Inferior parietal cortex (tissue), 1 donor: ENCODE measurements around the gene HMGB4.

ENCODE experiments used
- DNase-seq: peaks from one replicate; pipeline ENCODE4 v3.0.0-alpha.2; 2016; ENCODE audit errors: extremely low spot score

Gene HMGB4

GRCh38 chr1:33863779-33864178, at the start of gene HMGB4:
HMGB4 (plus strand) TSS chr1:33864079; CDS start chr1:33864192, 113 bp downstream.
- DNase-seq, result no peak

GRCh38 chr1:33814166-33814565, 49.7 kb upstream of the HMGB4 start:
- no peak for DNase-seq

GRCh38 chr1:33815061-33815460, 48.8 kb upstream of the HMGB4 start:
- no peak for DNase-seq

- DNase-seq, result no peak
These were observed 45.8 kb upstream of the HMGB4 start for GRCh38 chr1:33818071-33818470.

- DNase-seq, result no peak
These were observed 44.5 kb upstream of the HMGB4 start for GRCh38 chr1:33819290-33819912.

GRCh38 chr1:33819913-33820311, 44.0 kb upstream of the HMGB4 start:
- DNase-seq, result no peak

- DNase-seq, result no peak
These were observed 43.1 kb upstream of the HMGB4 start for GRCh38 chr1:33820804-33821203.

GRCh38 chr1:33821291-33821690, 42.6 kb upstream of the HMGB4 start:
- no peak for DNase-seq

GRCh38 chr1:33822396-33822795, 41.5 kb upstream of the HMGB4 start:
- DNase-seq, result no peak

- DNase-seq, result no peak
These were observed 40.5 kb upstream of the HMGB4 start for GRCh38 chr1:33823401-33823800.

GRCh38 chr1:33823830-33824229, 40.0 kb upstream of the HMGB4 start:
- no peak for DNase-seq

- DNase-seq, result no peak
These were observed 39.6 kb upstream of the HMGB4 start for GRCh38 chr1:33824321-33824720.

GRCh38 chr1:33824971-33825370, 38.9 kb upstream of the HMGB4 start:
- DNase-seq, result no peak

GRCh38 chr1:33825506-33825905, 38.4 kb upstream of the HMGB4 start:
- no peak for DNase-seq

- no peak for DNase-seq
These were observed 37.6 kb upstream of the HMGB4 start for GRCh38 chr1:33826311-33826710.

- DNase-seq, result no peak
These were observed 37.2 kb upstream of the HMGB4 start for GRCh38 chr1:33826711-33827110.

- no peak for DNase-seq
These were observed 35.8 kb upstream of the HMGB4 start for GRCh38 chr1:33828059-33828458.

- no peak for DNase-seq
These were observed 35.2 kb upstream of the HMGB4 start for GRCh38 chr1:33828654-33829053.

- no peak for DNase-seq
These were observed 27.0 kb upstream of the HMGB4 start for GRCh38 chr1:33836911-33837310.

- DNase-seq, result no peak
These were observed 26.2 kb upstream of the HMGB4 start for GRCh38 chr1:33837635-33838034.

- DNase-seq, result no peak
These were observed 22.4 kb upstream of the HMGB4 start for GRCh38 chr1:33841494-33841893.

- no peak for DNase-seq
These were observed 21.5 kb upstream of the HMGB4 start for GRCh38 chr1:33842348-33842747.

- DNase-seq, result no peak
These were observed 19.7 kb upstream of the HMGB4 start for GRCh38 chr1:33844166-33844565.

- no peak for DNase-seq
These were observed 17.0 kb upstream of the HMGB4 start for GRCh38 chr1:33846861-33847260.
